Nucleus accumbens (tissue), 56 donors: Measurements from ENCODE around the gene CAVIN1.
"Not testable (repeated sequence)": the region's sequence is repeated elsewhere in the genome, so short reads cannot be mapped to it uniquely, and the experiment has no call there.

Experiments used
- DNase-seq, 56 donors: peaks; one replicate each; lab custom pipeline; 2025; lab: John Stamatoyannopoulos, UW

The CAVIN1 gene

GRCh38 chr17:42407289-42407836, 15.7 kb downstream of the CAVIN1 start:
- DNase-seq = peak in 53 of 56 donors; percentile 9 to 85 (median 61)

- DNase-seq = peak in 2 of 56 donors; percentile 7 to 45
These were observed 16.3 kb downstream of the CAVIN1 start for GRCh38 chr17:42406615-42407288.

- DNase-seq = peak in 48 of 56 donors; percentile 17 to 87 (median 62)
These were observed 17.0 kb downstream of the CAVIN1 start for GRCh38 chr17:42405963-42406495.

- DNase-seq = no peak
These were observed 18.0 kb downstream of the CAVIN1 start for GRCh38 chr17:42405076-42405475.

GRCh38 chr17:42404326-42405055, 18.6 kb downstream of the CAVIN1 start:
- DNase-seq = no peak

- peak in 2 of 56 donors; percentile 6 for DNase-seq
These were observed 19.9 kb downstream of the CAVIN1 start for GRCh38 chr17:42403150-42403549.

- DNase-seq = no peak
These were observed 20.9 kb downstream of the CAVIN1 start for GRCh38 chr17:42402117-42402516.

GRCh38 chr17:42400844-42401375, 22.1 kb downstream of the CAVIN1 start:
- not testable (repeated sequence) for DNase-seq

GRCh38 chr17:42399948-42400843, 22.9 kb downstream of the CAVIN1 start:
- DNase-seq = no peak

- DNase-seq = no peak
These were observed 23.9 kb downstream of the CAVIN1 start for GRCh38 chr17:42399121-42399520.

GRCh38 chr17:42395601-42396000, 27.5 kb downstream of the CAVIN1 start:
- DNase-seq = not testable (repeated sequence)

- no peak for DNase-seq
These were observed 28.2 kb downstream of the CAVIN1 start for GRCh38 chr17:42394838-42395237.

- DNase-seq = no peak
These were observed 30.2 kb downstream of the CAVIN1 start for GRCh38 chr17:42392692-42393415.

- DNase-seq = not testable (repeated sequence)
These were observed 31.6 kb downstream of the CAVIN1 start for GRCh38 chr17:42391439-42391838.

GRCh38 chr17:42389899-42390298, 33.2 kb downstream of the CAVIN1 start:
- DNase-seq = no peak

- DNase-seq = no peak
These were observed 34.0 kb downstream of the CAVIN1 start for GRCh38 chr17:42389135-42389417.

GRCh38 chr17:42388381-42389134, 34.5 kb downstream of the CAVIN1 start, which contains the start of gene STAT3:
Gene STAT3 (minus strand): TSS chr17:42388442. CDS start chr17:42348516, 39,926 bp downstream.
- DNase-seq = peak; percentile 95 to 100 (median 100)

GRCh38 chr17:42387661-42388380, 35.2 kb downstream of the CAVIN1 start:
- DNase-seq = peak in 20 of 56 donors; percentile 15 to 72 (median 53)
